Right atrium auricular region (tissue), 2 donors: ENCODE measurements around the gene PUS1. TPM values are rescaled to one million over a fixed set of nuclear protein-coding genes. Genes with fewer than 3 reads are reported as not detected.
"Not testable (repeated sequence)": the region's sequence is repeated elsewhere in the genome, so short reads cannot be mapped to it uniquely, and the experiment has no call there.

Experiments used
- DNase-seq: peaks from one replicate; pipeline ENCODE4 v3.0.0-alpha.2; 2019; ENCODE audit warnings: low spot score
- H3K27ac ChIP-seq, 2 donors: fragments of 200-600 bp; sonication (generic); 1 replicate in 1 of 2; 2 replicates in 1 of 2; pipeline ENCODE4 v1.5.1; 2016 to 2019
- H3K27me3 ChIP-seq, 2 donors: fragments of 200-600 bp; sonication (generic); one replicate each; pipeline versions ENCODE4 v1.5.1 to v1.6.0; 2017 to 2019
- H3K36me3 ChIP-seq: fragments of 200-600 bp; sonication (generic); one replicate; pipeline ENCODE4 v1.5.1; 2016
- H3K4me1 ChIP-seq, 2 donors: fragments of 200-600 bp; sonication (generic); one replicate each; pipeline versions ENCODE4 v1.5.1 to v1.6.0; 2017 to 2019
- H3K4me3 ChIP-seq, 2 donors: fragments of 200-600 bp; sonication (generic); 1 replicate in 1 of 2; 2 replicates in 1 of 2; pipeline ENCODE4 v1.5.1; 2017 to 2019; ENCODE audit warnings: mild to moderate bottlenecking in 1 of 2, moderate library complexity in 1 of 2
- H3K9me3 ChIP-seq, 2 donors: fragments of 200-600 bp; sonication (generic); one replicate each; pipeline ENCODE4 v1.5.1; 2019
- total RNA-seq, 2 donors: library from RNA; depleted of rRNA; stranded (reverse); fragments of >200 nt; gene quantifications; one replicate each; pipeline ENCODE4 v1.1.0, GENCODE V29; 2016
- TF ChIP-seq, protein P1 (sequence below), 2 donors: fragments of 200-600 bp; sonication (generic); IDR thresholded peaks; one replicate each; pipeline ENCODE4 v1.5.1; 2019; ENCODE audit warnings: antibody characterized with exemption in 2 of 2

Gene PUS1
- total RNA-seq, 2 donors from 2014 or later = 5.0 to 10.3 TPM

DNA sequence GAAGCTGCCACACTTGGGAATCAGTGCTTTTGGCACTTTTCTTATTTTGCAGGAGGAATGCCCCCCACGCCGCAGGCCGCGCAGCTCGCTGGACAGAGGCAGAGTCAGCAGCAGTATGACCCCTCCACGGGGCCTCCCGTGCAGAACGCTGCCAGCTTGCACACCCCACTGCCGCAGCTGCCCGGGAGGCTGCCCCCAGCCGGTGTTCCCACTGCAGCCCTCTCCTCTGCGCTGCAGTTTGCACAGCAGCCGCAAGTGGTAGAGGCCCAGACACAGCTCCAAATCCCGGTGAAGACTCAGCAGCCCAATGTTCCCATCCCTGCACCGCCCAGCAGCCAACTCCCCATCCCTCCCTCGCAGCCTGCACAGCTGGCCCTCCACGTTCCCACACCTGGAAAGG is 53.0 kb downstream of the PUS1 start:
- no peaks in the 10 kb centered on the region for H3K27me3 ChIP-seq
- no peak overlapping the region for H3K27ac ChIP-seq
- H3K4me3 ChIP-seq = no peak overlapping the region
- TF ChIP-seq, protein P1, sequence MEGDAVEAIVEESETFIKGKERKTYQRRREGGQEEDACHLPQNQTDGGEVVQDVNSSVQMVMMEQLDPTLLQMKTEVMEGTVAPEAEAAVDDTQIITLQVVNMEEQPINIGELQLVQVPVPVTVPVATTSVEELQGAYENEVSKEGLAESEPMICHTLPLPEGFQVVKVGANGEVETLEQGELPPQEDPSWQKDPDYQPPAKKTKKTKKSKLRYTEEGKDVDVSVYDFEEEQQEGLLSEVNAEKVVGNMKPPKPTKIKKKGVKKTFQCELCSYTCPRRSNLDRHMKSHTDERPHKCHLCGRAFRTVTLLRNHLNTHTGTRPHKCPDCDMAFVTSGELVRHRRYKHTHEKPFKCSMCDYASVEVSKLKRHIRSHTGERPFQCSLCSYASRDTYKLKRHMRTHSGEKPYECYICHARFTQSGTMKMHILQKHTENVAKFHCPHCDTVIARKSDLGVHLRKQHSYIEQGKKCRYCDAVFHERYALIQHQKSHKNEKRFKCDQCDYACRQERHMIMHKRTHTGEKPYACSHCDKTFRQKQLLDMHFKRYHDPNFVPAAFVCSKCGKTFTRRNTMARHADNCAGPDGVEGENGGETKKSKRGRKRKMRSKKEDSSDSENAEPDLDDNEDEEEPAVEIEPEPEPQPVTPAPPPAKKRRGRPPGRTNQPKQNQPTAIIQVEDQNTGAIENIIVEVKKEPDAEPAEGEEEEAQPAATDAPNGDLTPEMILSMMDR (IDR thresholded peaks at IDR 0.05) = no peak
- DNase-seq = peak; percentile 38
- H3K36me3 ChIP-seq = peaks cover 66% of the 10 kb centered on the region
- H3K9me3 ChIP-seq = no peaks in the 10 kb centered on the region
- no peaks in the 10 kb centered on the region for H3K4me1 ChIP-seq

GRCh38 chr12:131983026-131983425 is 54.0 kb downstream of the PUS1 start:
- Histone ChIP-seq H3K9me3 (no peaks in the 10 kb centered on the region), H3K36me3 (peaks cover 76% of the 10 kb centered on the region), H3K4me3 (no peak overlapping the region), H3K27ac (no peak overlapping the region), H3K4me1 (no peaks in the 10 kb centered on the region), H3K27me3 (no peaks in the 10 kb centered on the region)
- DNase-seq = peak; percentile 43
- TF ChIP-seq, protein P1 (IDR thresholded peaks at IDR 0.05) = no peak

DNA sequence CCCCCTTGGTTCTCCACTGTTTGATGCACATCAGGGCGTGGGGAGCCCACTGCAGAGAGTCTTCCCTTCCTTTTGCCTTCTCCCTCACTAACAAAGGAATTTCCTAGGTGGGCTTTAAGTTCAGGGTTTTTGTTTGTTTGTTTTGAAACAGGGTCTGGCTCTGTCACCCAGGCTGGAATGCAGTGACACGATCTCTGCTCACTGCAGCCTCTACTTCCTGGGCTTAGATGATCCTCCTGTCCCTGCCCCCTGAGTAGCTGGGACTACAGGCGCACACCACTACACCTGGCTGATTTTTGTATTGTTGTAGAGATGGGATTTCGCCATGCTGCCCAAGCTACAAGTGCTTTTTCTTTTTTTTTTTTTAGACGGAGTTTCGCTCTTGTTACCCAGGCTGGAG is 54.5 kb downstream of the PUS1 start:
- no peaks in the 10 kb centered on the region for H3K27me3 ChIP-seq
- no peak for DNase-seq
- no peaks in the 10 kb centered on the region for H3K9me3 ChIP-seq
- no peak overlapping the region for H3K27ac ChIP-seq
- peaks cover 81% of the 10 kb centered on the region for H3K36me3 ChIP-seq
- no peaks in the 10 kb centered on the region for H3K4me1 ChIP-seq
- TF ChIP-seq, protein P1 (IDR thresholded peaks at IDR 0.05) = no peak
- H3K4me3 ChIP-seq = no peak overlapping the region

- Histone ChIP-seq H3K36me3 (peaks cover 88% of the 10 kb centered on the region), H3K27ac (no peak overlapping the region), H3K4me1 (no peaks in the 10 kb centered on the region), H3K9me3 (no peaks in the 10 kb centered on the region), H3K4me3 (no peak overlapping the region), H3K27me3 (no peaks in the 10 kb centered on the region)
- DNase-seq = peak; percentile 18
- TF ChIP-seq, protein P1 (IDR thresholded peaks at IDR 0.05) = no peak
Measured at GRCh38 chr12:131984334-131984733, 55.3 kb downstream of the PUS1 start.

- not testable (repeated sequence) for H3K27me3 ChIP-seq, H3K9me3 ChIP-seq, H3K4me3 ChIP-seq, H3K27ac ChIP-seq, H3K4me1 ChIP-seq
- peak; percentile 59 for DNase-seq
- peaks cover 89% of the 10 kb centered on the region for H3K36me3 ChIP-seq
Measured at GRCh38 chr12:131985510-131985875, 56.4 kb downstream of the PUS1 start.

GRCh38 chr12:131986361-131986760 is 57.3 kb downstream of the PUS1 start:
- H3K27ac ChIP-seq = no peak overlapping the region
- H3K9me3 ChIP-seq = no peaks in the 10 kb centered on the region
- H3K4me1 ChIP-seq = no peaks in the 10 kb centered on the region
- peaks cover 91% of the 10 kb centered on the region for H3K36me3 ChIP-seq
- no peak overlapping the region for H3K4me3 ChIP-seq
- peak; percentile 36 for DNase-seq
- no peaks in the 10 kb centered on the region for H3K27me3 ChIP-seq
- TF ChIP-seq, protein P1 (IDR thresholded peaks at IDR 0.05) = no peak
